ENCODE data around the gene DCAF15. TPM values are rescaled to one million over a fixed set of nuclear protein-coding genes. Genes with fewer than 3 reads are reported as not detected.

DCAF15 gene
- total RNA-seq, 1 experiment from 2014 or later: 13.8 TPM

- Histone ChIP-seq H3K36me3 (peaks cover 25% of the 10 kb centered on the region), H3K4me3 (no peak overlapping the region), H3K27me3 (no peaks in the 10 kb centered on the region), H3K9me3 (no peaks in the 10 kb centered on the region)
- DNase-seq: no peak
These were observed 1.3 kb upstream of the DCAF15 start for GRCh38 chr19:13951043-13951442.

GRCh38 chr19:13951799-13952153, 533 bp upstream of the DCAF15 start:
- no peak for DNase-seq
- peak overlapping the region; percentile 92 for H3K4me3 ChIP-seq
- H3K9me3 ChIP-seq: no peaks in the 10 kb centered on the region
- peaks cover 32% of the 10 kb centered on the region for H3K36me3 ChIP-seq
- no peaks in the 10 kb centered on the region for H3K27me3 ChIP-seq

- no peaks in the 10 kb centered on the region for H3K9me3 ChIP-seq
- H3K4me3 ChIP-seq: peak overlapping the region; percentile 92
- peak; percentile 61 for DNase-seq
- H3K36me3 ChIP-seq: peaks cover 43% of the 10 kb centered on the region
- H3K27me3 ChIP-seq: no peaks in the 10 kb centered on the region
These were observed 722 bp downstream of the DCAF15 start for GRCh38 chr19:13952931-13953531.

GRCh38 chr19:13954185-13954584, 1.9 kb downstream of the DCAF15 start:
- H3K4me3 ChIP-seq: no peak overlapping the region
- H3K27me3 ChIP-seq: no peaks in the 10 kb centered on the region
- H3K9me3 ChIP-seq: no peaks in the 10 kb centered on the region
- DNase-seq: no peak
- H3K36me3 ChIP-seq: peaks cover 43% of the 10 kb centered on the region

- peaks cover 53% of the 10 kb centered on the region for H3K36me3 ChIP-seq
- no peak overlapping the region for H3K4me3 ChIP-seq
- H3K9me3 ChIP-seq: no peaks in the 10 kb centered on the region
- no peak for DNase-seq
- H3K27me3 ChIP-seq: no peaks in the 10 kb centered on the region
These were observed 3.5 kb downstream of the DCAF15 start for GRCh38 chr19:13955662-13956364.

- no peak for DNase-seq
- Histone ChIP-seq H3K27me3 (no peaks in the 10 kb centered on the region), H3K9me3 (no peaks in the 10 kb centered on the region), H3K36me3 (peaks cover 53% of the 10 kb centered on the region), H3K4me3 (no peak overlapping the region)
These were observed 4.0 kb downstream of the DCAF15 start for GRCh38 chr19:13956365-13956744.

GRCh38 chr19:13957051-13957450, 4.7 kb downstream of the DCAF15 start:
- Histone ChIP-seq H3K36me3 (peaks cover 53% of the 10 kb centered on the region), H3K27me3 (no peaks in the 10 kb centered on the region), H3K4me3 (no peak overlapping the region), H3K9me3 (no peaks in the 10 kb centered on the region)
- DNase-seq: no peak

- DNase-seq: no peak
- Histone ChIP-seq H3K27me3 (no peaks in the 10 kb centered on the region), H3K4me3 (no peak overlapping the region), H3K36me3 (peaks cover 53% of the 10 kb centered on the region), H3K9me3 (no peaks in the 10 kb centered on the region)
These were observed 5.7 kb downstream of the DCAF15 start for GRCh38 chr19:13958043-13958442.

- peaks cover 47% of the 10 kb centered on the region for H3K36me3 ChIP-seq
- no peaks in the 10 kb centered on the region for H3K27me3 ChIP-seq
- no peaks in the 10 kb centered on the region for H3K9me3 ChIP-seq
- no peak overlapping the region for H3K4me3 ChIP-seq
- DNase-seq: no peak
These were observed 7.0 kb downstream of the DCAF15 start for GRCh38 chr19:13959141-13959961.

GRCh38 chr19:13959962-13960862, 7.9 kb downstream of the DCAF15 start:
- peak; percentile 26 for DNase-seq
- Histone ChIP-seq H3K27me3 (no peaks in the 10 kb centered on the region), H3K36me3 (peaks cover 41% of the 10 kb centered on the region), H3K9me3 (no peaks in the 10 kb centered on the region), H3K4me3 (no peak overlapping the region)

GRCh38 chr19:13960863-13961784, 8.8 kb downstream of the DCAF15 start:
- DNase-seq: no peak
- no peak overlapping the region for H3K4me3 ChIP-seq
- peaks cover 33% of the 10 kb centered on the region for H3K36me3 ChIP-seq
- no peaks in the 10 kb centered on the region for H3K27me3 ChIP-seq
- H3K9me3 ChIP-seq: no peaks in the 10 kb centered on the region

GRCh38 chr19:13961826-13962698, 9.8 kb downstream of the DCAF15 start:
- H3K36me3 ChIP-seq: peaks cover 27% of the 10 kb centered on the region
- H3K4me3 ChIP-seq: no peak overlapping the region
- no peaks in the 10 kb centered on the region for H3K9me3 ChIP-seq
- no peak for DNase-seq
- H3K27me3 ChIP-seq: no peaks in the 10 kb centered on the region

- Histone ChIP-seq H3K27me3 (no peaks in the 10 kb centered on the region), H3K4me3 (no peak overlapping the region), H3K9me3 (no peaks in the 10 kb centered on the region), H3K36me3 (peaks cover 25% of the 10 kb centered on the region)
- DNase-seq: peak; percentile 53
These were observed 10.6 kb downstream of the DCAF15 start for GRCh38 chr19:13962699-13963602.

- H3K27me3 ChIP-seq: no peaks in the 10 kb centered on the region
- peaks cover 25% of the 10 kb centered on the region for H3K36me3 ChIP-seq
- DNase-seq: no peak
- no peak overlapping the region for H3K4me3 ChIP-seq
- H3K9me3 ChIP-seq: no peaks in the 10 kb centered on the region
These were observed 11.3 kb downstream of the DCAF15 start for GRCh38 chr19:13963603-13964105.

Data from MG63 (cell line).